SW 1271 (cell line): ENCODE measurements around the gene NDUFA12.

Source experiments
- DNase-seq, 2 experiments: peaks; one replicate each; lab custom pipeline; 2025; lab: John Stamatoyannopoulos, UW

NDUFA12 gene

DNA sequence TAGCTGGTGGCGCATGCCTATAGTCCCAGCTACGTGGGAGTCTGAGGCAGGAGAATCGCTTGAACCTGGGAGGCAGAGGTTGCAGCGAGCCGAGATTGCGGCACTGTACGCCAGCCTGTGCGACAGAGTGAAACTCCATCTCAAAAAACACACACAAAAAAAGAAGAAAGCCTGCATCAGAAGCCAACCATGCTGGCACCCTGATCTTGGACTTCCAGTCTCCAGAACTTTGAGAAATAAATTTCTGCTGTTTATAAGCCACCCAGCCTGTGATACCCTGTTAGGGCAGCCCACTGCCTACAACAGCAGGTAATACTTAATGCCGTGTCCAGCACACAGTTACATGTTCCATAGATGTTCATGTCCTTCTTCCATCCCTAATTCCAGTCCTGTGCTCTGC lies 62.7 kb downstream of the NDUFA12 start:
- no peak for DNase-seq

DNA sequence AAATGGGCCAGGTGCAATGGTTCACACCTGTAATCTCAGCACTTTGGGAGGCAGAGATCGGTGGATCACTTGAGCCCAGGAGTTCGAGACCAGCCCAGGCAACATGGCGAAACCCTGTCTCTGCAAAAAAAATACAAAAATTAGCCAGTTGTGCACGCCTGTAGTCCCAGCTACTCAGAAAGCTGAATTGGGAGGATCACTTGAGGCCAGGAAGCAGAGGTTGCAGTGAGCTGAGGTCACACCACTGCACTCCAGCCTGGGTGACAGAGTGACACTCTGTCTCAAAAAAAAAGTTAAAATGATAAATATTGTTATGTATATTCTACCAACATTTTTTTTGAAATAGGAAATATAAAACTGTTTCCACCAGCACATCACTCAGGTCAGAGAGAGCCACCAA lies 64.9 kb downstream of the NDUFA12 start:
- DNase-seq: no peak

DNA sequence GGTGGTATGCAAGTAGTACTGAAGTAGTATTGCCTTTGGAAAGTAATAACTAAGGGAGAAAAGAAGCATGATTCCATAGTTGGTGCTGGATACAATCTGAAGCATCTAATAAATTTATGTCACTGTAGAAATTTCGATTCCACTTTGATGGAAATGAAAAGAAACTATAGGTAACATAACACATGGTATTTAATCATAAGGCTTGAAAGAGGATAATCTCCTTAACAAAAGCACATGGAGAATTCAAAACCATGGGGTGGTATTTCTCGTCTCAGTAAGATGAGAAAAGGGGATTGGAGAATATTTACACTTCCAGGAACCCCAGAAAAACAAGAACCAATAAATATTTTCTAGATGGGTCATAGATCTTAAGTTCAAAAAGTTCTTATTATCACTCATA lies 72.7 kb downstream of the NDUFA12 start:
- no peak for DNase-seq

DNA sequence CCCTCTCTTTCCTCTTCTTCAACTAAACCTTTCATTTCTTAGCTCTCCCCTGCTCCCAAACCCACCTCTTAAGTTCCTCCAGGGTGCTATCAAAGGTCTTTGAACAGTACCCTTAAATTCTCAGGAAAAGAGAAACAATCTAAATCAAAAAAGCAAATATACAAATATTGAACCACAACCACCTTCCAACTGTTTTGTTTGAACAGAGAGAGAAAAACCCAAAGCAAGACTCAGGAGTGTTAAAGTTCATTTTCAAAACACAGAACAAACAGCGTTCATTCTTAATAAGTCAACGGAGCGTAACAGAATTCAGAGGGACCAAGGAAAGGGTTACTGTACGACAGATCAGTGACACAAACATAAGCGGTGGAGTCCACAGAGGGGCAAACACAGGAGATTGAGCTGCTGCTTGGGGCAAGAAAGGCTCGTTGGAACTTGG lies 73.3 kb downstream of the NDUFA12 start:
- DNase-seq: no peak

DNA sequence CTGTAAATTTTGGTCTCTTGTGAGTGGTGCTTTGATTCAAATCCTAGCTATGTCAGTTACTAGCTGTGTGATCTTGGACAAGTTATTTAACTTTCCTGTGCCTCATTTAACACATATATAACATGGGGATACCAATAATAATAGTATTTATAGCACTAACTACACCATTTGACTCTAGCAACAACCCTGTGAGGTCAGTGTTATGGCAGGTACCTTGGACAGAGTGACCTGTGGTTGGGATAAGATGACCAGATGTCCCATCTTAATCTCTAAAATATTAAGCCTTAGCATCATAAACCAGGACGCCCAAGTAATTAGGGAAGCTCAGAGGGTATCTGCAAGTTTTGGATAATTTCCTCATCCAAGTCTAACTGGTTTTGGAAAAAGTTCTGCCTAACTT lies 73.7 kb downstream of the NDUFA12 start:
- DNase-seq: no peak

DNA sequence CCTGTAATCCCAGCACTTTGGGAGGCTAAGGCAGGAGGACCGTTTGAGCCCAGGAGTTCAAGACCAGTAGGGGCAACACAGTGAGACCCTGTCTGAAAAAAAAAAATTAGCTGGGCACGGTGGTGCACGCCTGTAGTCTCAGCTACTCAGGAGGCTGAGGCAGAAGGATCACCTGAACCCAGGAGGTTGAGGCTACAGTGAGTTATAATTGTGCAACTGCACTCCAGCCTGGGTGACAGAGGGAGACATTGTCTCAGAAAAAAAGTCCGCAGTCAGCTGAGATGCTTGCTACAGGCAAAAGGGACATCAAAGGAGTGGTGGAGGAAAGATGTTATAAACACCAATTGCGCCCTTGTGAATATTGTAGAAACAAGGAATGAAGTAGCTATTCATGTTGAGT lies 77.8 kb downstream of the NDUFA12 start:
- DNase-seq: no peak

DNA sequence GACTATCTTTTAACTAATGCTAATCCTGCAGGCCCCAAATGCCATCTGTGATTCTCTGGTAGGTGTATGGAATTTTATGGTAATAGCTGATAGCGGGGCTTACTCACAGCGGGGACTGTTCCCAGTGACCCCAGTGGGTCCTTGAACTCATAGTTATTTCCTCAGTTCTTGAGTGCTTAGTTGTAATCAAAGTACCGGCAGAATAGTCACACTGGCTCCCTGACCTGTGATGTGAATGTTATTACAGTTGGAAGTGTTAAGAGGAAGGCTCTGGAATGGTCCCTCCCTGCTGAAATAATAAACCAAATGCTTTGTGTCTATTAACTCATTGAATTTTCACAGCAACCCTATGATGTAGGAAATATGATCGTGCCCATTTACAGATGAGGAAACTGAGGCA lies 78.3 kb downstream of the NDUFA12 start:
- no peak for DNase-seq

DNA sequence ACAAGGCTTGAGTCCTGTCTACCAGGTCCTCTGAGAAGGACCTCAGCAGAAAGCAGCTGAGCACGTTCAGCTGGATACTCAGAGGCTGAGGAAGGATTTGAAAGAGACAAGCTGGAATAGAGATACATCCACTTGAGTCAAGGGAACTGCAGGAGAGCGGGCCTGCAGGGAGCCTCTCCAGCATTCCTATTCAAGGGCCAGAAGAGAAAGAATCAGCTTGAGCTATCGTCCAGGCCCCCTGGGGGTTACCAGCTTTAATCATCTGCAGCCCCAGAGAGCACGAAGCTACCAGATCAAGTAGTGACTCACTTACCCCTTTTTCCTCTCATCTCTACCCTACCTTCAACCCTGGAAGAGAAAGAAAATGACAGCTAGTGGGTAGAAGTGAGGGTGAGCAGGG lies 80.9 kb downstream of the NDUFA12 start:
- no peak for DNase-seq
